G401 (cell line): Measurements from ENCODE around the gene CMBL. TPM values are rescaled to one million over a fixed set of nuclear protein-coding genes. Genes with fewer than 3 reads are reported as not detected.
"Not testable (repeated sequence)": the region's sequence is repeated elsewhere in the genome, so short reads cannot be mapped to it uniquely, and the experiment has no call there.

Experiments
- DNase-seq: peaks from one replicate; pipeline ENCODE4 v3.0.0-alpha.2; 2015; ENCODE audit warnings: low spot score
- in situ Hi-C: cut with HindIII; loops from 2 replicates; pipeline ENCODE4 v1.10.0; 2016; ENCODE audit warnings: low sequenced_read_pairs, mixed read lengths
- total RNA-seq: library from RNA; depleted of rRNA; stranded (reverse); fragments of >200 nt; shearing (Covaris generic); gene quantifications from 2 replicates; pipeline ENCODE4 v1.2.3, GENCODE V29; 2014

Gene CMBL
- total RNA-seq, 1 experiment from 2014 or later: 14.6 TPM

- in situ Hi-C loops: no loop called here
- DNase-seq: no peak
Observed at GRCh38 chr5:10290438-10290837, 17.3 kb downstream of the CMBL start.

- DNase-seq: no peak
- in situ Hi-C loops: no loop called here
Observed at GRCh38 chr5:10289991-10290390, 17.7 kb downstream of the CMBL start.

- in situ Hi-C loops: no loop called here
- DNase-seq: no peak
Observed at GRCh38 chr5:10289353-10289752, 18.3 kb downstream of the CMBL start.

- in situ Hi-C loops: no loop called here
- peak; percentile 26 for DNase-seq
Observed at GRCh38 chr5:10288592-10289219, 19.0 kb downstream of the CMBL start.

GRCh38 chr5:10286862-10287227, 20.9 kb downstream of the CMBL start:
- DNase-seq: no peak
- in situ Hi-C loops: no loop called here

- DNase-seq: no peak
- in situ Hi-C loops: no loop called here
Observed at GRCh38 chr5:10286162-10286861, 21.4 kb downstream of the CMBL start.

- DNase-seq, in situ Hi-C loops: not testable (repeated sequence)
Observed at GRCh38 chr5:10285362-10285761, 22.3 kb downstream of the CMBL start.

- in situ Hi-C loops: no loop called here
- peak; percentile 84 for DNase-seq
Observed at GRCh38 chr5:10283927-10284635, 23.6 kb downstream of the CMBL start.

GRCh38 chr5:10279925-10280720, 27.6 kb downstream of the CMBL start:
- in situ Hi-C loops: no loop called here
- no peak for DNase-seq

- DNase-seq: no peak
- in situ Hi-C loops: no loop called here
Observed at GRCh38 chr5:10279328-10279727, 28.4 kb downstream of the CMBL start.

- in situ Hi-C loops: no loop called here
Observed at GRCh38 chr5:10278658-10279279, 28.9 kb downstream of the CMBL start.

GRCh38 chr5:10277773-10278630, 29.7 kb downstream of the CMBL start:
- no peak for DNase-seq
- in situ Hi-C loops: no loop called here

More at GRCh38 chr5:10278658-10279279, 28.9 kb downstream of the CMBL start:
- DNase-seq: no peak

GRCh38 chr5:10276691-10277090, 31.0 kb downstream of the CMBL start:
- in situ Hi-C loops: no loop called here
- DNase-seq: no peak

GRCh38 chr5:10275991-10276390, 31.7 kb downstream of the CMBL start:
- in situ Hi-C loops: no loop called here
- no peak for DNase-seq

GRCh38 chr5:10275460-10275859, 32.2 kb downstream of the CMBL start:
- in situ Hi-C loops: no loop called here
- DNase-seq: no peak

- DNase-seq, in situ Hi-C loops: not testable (repeated sequence)
Observed at GRCh38 chr5:10272875-10273209, 34.9 kb downstream of the CMBL start.

- DNase-seq: no peak
- in situ Hi-C loops: no loop called here
Observed at GRCh38 chr5:10272053-10272874, 35.4 kb downstream of the CMBL start.

GRCh38 chr5:10268100-10268499, 39.6 kb downstream of the CMBL start:
- no peak for DNase-seq
- in situ Hi-C loops: no loop called here
